Measurements from ENCODE around the gene NTRK2.
A peak's percentile ranks its signal among the peaks of the same experiment; 100 is the strongest.

Gene NTRK2

GRCh38 chr9:84669288-84670137 lies at the start of gene NTRK2:
Gene NTRK2 (plus strand): TSS chr9:84669729. CDS start chr9:84670749, 1,020 bp downstream.
- Histone ChIP-seq H3K4me1 (ENCODE audit: insufficient read depth, low read length) (peaks cover 38% of the 10 kb centered on the region), H3K27me3 (ENCODE audit: insufficient read depth, low read length) (no peaks in the 10 kb centered on the region), H3K36me3 (ENCODE audit: insufficient read depth, low read length) (no peaks in the 10 kb centered on the region), H3K9me3 (ENCODE audit: low read length) (peaks cover 4% of the 10 kb centered on the region), H2AFZ (ENCODE audit: low read depth, low read length) (peak within 1 kb of the TSS; percentile 93), H3K4me3 (ENCODE audit: low read length) (peak within 1 kb of the TSS; percentile 90)

GRCh38 chr9:84620338-84620737 lies 49.2 kb upstream of the NTRK2 start:
- no peaks in the 10 kb centered on the region for H3K36me3 ChIP-seq (ENCODE audit: insufficient read depth, low read length)
- H3K4me3 ChIP-seq (ENCODE audit: low read length), result no peak overlapping the region
- H3K27me3 ChIP-seq (ENCODE audit: insufficient read depth, low read length), result peaks cover 7% of the 10 kb centered on the region
- no peak overlapping the region for H2AFZ ChIP-seq (ENCODE audit: low read depth, low read length)
- no peaks in the 10 kb centered on the region for H3K9me3 ChIP-seq (ENCODE audit: low read length)
- no peaks in the 10 kb centered on the region for H3K4me1 ChIP-seq (ENCODE audit: insufficient read depth, low read length)

DNA sequence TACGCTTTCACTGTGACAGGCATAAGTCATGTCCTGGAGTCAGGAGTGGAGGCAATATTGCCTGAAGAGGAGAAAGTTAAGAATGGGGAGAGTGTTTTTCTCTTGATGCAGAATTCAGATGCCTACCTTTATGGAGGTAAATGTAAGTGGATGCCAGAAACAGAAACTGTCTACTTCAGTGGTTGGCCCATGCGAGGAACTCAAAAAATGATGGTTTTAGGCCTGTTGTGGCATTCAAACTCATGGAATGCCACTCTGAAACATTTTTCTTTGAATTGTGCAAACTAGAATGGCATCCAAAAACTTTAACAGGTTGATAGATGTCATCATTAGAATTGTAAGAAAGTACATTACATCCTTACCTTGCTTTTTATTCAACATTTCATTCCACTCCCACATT lies 47.7 kb upstream of the NTRK2 start:
- Histone ChIP-seq H3K9me3 (ENCODE audit: low read length) (no peaks in the 10 kb centered on the region), H3K27me3 (ENCODE audit: insufficient read depth, low read length) (peaks cover 4% of the 10 kb centered on the region), H3K4me1 (ENCODE audit: insufficient read depth, low read length) (no peaks in the 10 kb centered on the region), H3K4me3 (ENCODE audit: low read length) (no peak overlapping the region), H2AFZ (ENCODE audit: low read depth, low read length) (no peak overlapping the region), H3K36me3 (ENCODE audit: insufficient read depth, low read length) (no peaks in the 10 kb centered on the region)

GRCh38 chr9:84622981-84623380 lies 46.5 kb upstream of the NTRK2 start:
- no peak overlapping the region for H2AFZ ChIP-seq (ENCODE audit: low read depth, low read length)
- no peaks in the 10 kb centered on the region for H3K36me3 ChIP-seq (ENCODE audit: insufficient read depth, low read length)
- H3K4me1 ChIP-seq (ENCODE audit: insufficient read depth, low read length), result no peaks in the 10 kb centered on the region
- no peak overlapping the region for H3K4me3 ChIP-seq (ENCODE audit: low read length)
- no peaks in the 10 kb centered on the region for H3K9me3 ChIP-seq (ENCODE audit: low read length)
- H3K27me3 ChIP-seq (ENCODE audit: insufficient read depth, low read length), result peaks cover 4% of the 10 kb centered on the region

DNA sequence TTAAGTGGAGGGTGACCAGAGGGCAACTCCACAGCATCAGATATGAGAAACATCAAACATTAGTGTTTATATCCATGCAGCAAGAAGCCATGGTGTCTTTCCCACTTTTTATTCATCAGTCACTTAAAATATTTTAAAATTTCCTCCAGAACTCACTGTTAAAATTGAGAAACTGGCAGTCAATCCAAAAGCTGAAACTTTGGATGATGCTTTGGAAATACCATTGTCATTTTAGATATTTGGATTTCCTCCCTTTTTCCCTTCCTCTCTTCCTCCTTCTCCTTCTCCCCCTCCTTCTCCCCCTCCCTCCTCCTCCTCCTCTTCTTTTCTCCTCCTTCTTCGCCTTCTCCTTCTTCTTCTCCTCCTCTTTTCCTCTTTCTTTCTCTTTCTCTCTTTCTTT lies 33.1 kb upstream of the NTRK2 start:
- H3K36me3 ChIP-seq (ENCODE audit: insufficient read depth, low read length), result no peaks in the 10 kb centered on the region
- no peak overlapping the region for H2AFZ ChIP-seq (ENCODE audit: low read depth, low read length)
- H3K27me3 ChIP-seq (ENCODE audit: insufficient read depth, low read length), result peaks cover 4% of the 10 kb centered on the region
- H3K4me3 ChIP-seq (ENCODE audit: low read length), result no peak overlapping the region
- H3K4me1 ChIP-seq (ENCODE audit: insufficient read depth, low read length), result no peaks in the 10 kb centered on the region
- H3K9me3 ChIP-seq (ENCODE audit: low read length), result no peaks in the 10 kb centered on the region

- Histone ChIP-seq H2AFZ (ENCODE audit: low read depth, low read length) (no peak overlapping the region), H3K4me3 (ENCODE audit: low read length) (no peak overlapping the region), H3K36me3 (ENCODE audit: insufficient read depth, low read length) (no peaks in the 10 kb centered on the region), H3K27me3 (ENCODE audit: insufficient read depth, low read length) (peaks cover 2% of the 10 kb centered on the region), H3K4me1 (ENCODE audit: insufficient read depth, low read length) (peaks cover 3% of the 10 kb centered on the region), H3K9me3 (ENCODE audit: low read length) (no peaks in the 10 kb centered on the region)
Measured at GRCh38 chr9:84642553-84643141, 26.9 kb upstream of the NTRK2 start.

GRCh38 chr9:84647699-84648098 lies 21.8 kb upstream of the NTRK2 start:
- H3K4me3 ChIP-seq (ENCODE audit: low read length), result no peak overlapping the region
- no peaks in the 10 kb centered on the region for H3K9me3 ChIP-seq (ENCODE audit: low read length)
- H3K36me3 ChIP-seq (ENCODE audit: insufficient read depth, low read length), result no peaks in the 10 kb centered on the region
- no peaks in the 10 kb centered on the region for H3K27me3 ChIP-seq (ENCODE audit: insufficient read depth, low read length)
- peaks cover 3% of the 10 kb centered on the region for H3K4me1 ChIP-seq (ENCODE audit: insufficient read depth, low read length)
- H2AFZ ChIP-seq (ENCODE audit: low read depth, low read length), result no peak overlapping the region

DNA sequence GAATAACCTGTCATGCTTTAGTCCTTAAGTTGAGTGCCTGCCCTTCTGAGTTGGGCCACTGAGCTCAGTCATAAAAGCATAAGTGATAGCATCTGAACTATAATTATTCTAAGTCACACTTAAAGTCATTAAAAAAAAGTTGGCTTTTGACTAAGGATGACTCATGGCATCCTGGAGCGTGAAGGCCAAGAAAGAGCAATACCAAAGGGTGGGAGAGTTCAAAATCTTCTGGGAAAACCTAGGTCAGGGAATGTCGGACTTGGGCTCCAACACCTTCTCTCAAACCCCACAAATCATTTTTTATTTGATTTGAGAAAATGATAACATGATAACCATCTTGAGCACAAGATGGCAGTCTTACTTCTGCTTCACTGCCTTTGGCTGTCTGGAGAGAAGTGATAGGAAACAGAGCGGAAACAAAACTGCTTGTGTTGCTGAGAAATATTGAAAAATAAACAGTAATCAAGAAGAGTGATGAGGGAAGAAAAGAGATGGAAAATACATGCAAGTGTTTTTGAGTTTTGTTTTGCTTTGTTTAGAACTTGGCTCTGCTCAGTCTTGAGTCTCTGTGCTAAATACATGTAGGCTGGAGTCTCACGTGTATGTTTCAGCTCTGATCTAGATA lies 16.9 kb upstream of the NTRK2 start:
- H3K4me3 ChIP-seq (ENCODE audit: low read length), result no peak overlapping the region

DNA sequence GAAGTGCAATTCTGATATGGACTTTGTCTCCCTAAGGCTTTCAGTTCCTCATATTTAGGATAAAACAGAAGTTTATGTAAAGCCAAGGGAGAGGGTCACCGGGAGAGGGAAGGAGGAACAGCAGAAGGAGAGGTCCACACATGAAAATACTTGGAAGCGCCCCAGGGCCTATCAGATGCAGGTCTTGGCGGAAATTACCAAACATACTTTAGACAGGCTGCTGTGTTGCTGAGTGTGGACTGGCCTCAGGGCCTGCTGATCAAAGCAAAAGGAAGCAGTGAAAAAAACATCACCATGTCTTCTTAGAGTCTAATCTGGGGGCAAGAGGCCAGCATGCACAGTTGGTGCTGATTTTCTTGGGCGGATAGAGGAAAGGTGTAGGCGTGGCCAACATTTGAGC lies 14.1 kb upstream of the NTRK2 start:
- Histone ChIP-seq H3K9me3 (ENCODE audit: low read length) (no peaks in the 10 kb centered on the region), H2AFZ (ENCODE audit: low read depth, low read length) (no peak overlapping the region), H3K27me3 (ENCODE audit: insufficient read depth, low read length) (no peaks in the 10 kb centered on the region), H3K4me3 (ENCODE audit: low read length) (no peak overlapping the region), H3K36me3 (ENCODE audit: insufficient read depth, low read length) (no peaks in the 10 kb centered on the region), H3K4me1 (ENCODE audit: insufficient read depth, low read length) (peaks cover 17% of the 10 kb centered on the region)

More for the DNA sequence above, 16.9 kb upstream of the NTRK2 start:
- Histone ChIP-seq H3K36me3 (ENCODE audit: insufficient read depth, low read length) (no peaks in the 10 kb centered on the region), H3K9me3 (ENCODE audit: low read length) (no peaks in the 10 kb centered on the region), H3K27me3 (ENCODE audit: insufficient read depth, low read length) (no peaks in the 10 kb centered on the region), H3K4me1 (ENCODE audit: insufficient read depth, low read length) (no peaks in the 10 kb centered on the region), H2AFZ (ENCODE audit: low read depth, low read length) (no peak overlapping the region)

DNA sequence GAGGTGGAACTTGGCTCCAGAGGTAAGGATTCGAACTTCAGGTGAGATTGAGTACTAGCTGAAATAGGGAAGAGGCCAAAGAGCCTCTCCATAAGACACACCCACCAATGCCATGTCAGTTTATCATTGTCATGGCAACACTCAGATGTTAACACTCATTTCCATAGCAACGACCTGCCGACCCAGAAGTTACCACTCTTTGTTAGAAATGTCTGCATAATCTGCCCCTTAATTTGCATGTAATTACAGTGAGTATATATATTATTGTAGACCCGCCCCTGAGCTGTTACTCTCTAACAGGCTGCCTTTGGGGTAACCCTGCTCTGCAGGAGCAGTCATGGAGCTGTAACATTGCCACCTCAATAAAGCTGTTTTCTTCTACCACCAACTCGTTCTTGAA lies 10.2 kb upstream of the NTRK2 start:
- Histone ChIP-seq H3K4me3 (ENCODE audit: low read length) (no peak overlapping the region), H2AFZ (ENCODE audit: low read depth, low read length) (no peak overlapping the region), H3K9me3 (ENCODE audit: low read length) (no peaks in the 10 kb centered on the region), H3K4me1 (ENCODE audit: insufficient read depth, low read length) (peaks cover 23% of the 10 kb centered on the region), H3K36me3 (ENCODE audit: insufficient read depth, low read length) (no peaks in the 10 kb centered on the region), H3K27me3 (ENCODE audit: insufficient read depth, low read length) (no peaks in the 10 kb centered on the region)

GRCh38 chr9:84659773-84660172 lies 9.8 kb upstream of the NTRK2 start:
- H3K27me3 ChIP-seq (ENCODE audit: insufficient read depth, low read length), result no peaks in the 10 kb centered on the region
- H3K9me3 ChIP-seq (ENCODE audit: low read length), result no peaks in the 10 kb centered on the region
- H2AFZ ChIP-seq (ENCODE audit: low read depth, low read length), result no peak overlapping the region
- H3K4me3 ChIP-seq (ENCODE audit: low read length), result no peak overlapping the region
- no peaks in the 10 kb centered on the region for H3K36me3 ChIP-seq (ENCODE audit: insufficient read depth, low read length)
- peaks cover 23% of the 10 kb centered on the region for H3K4me1 ChIP-seq (ENCODE audit: insufficient read depth, low read length)

DNA sequence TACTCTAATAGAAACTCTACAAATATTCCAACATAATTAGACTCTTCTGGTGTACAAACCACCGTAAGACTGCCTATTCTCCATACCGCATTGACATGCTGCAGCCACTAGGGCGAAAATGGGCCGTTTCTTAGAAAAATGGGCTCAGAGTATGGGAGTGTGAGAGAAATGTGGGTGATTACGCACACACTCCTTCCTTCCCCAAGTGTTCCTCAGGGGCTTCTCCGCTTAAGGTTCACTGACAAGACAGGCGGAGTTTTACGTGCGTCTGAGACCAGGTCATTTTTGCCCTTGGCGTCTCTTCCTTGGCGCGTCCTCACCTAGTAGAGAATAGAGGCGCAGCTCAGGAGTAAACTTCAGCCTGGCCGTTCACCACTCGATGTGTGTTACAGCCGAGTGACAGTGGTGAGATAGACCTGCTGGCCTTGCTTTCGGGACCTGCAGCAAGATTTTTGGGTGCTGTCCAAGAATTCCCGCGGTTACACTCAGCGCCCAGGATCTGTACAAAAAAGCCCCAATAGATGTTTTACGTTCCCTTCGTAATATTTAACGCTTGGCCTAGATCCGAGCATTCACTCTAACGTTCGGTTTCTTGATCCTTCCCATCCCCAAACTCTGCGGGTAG lies 1.8 kb upstream of the NTRK2 start:
- H3K36me3 ChIP-seq (ENCODE audit: insufficient read depth, low read length), result no peaks in the 10 kb centered on the region
- H3K9me3 ChIP-seq (ENCODE audit: low read length), result peaks cover 4% of the 10 kb centered on the region
- H3K4me1 ChIP-seq (ENCODE audit: insufficient read depth, low read length), result peaks cover 24% of the 10 kb centered on the region
- H3K27me3 ChIP-seq (ENCODE audit: insufficient read depth, low read length), result no peaks in the 10 kb centered on the region
- peak overlapping the region; percentile 93 for H2AFZ ChIP-seq (ENCODE audit: low read depth, low read length)
- H3K4me3 ChIP-seq (ENCODE audit: low read length), result peak overlapping the region; percentile 90

Measured in neuron (in vitro differentiated cells).